Right lobe of liver (tissue), 4 donors: ENCODE data around the gene CARMIL1.

ENCODE experiments used
- POLR2A ChIP-seq: fragments of 450-650 bp; IDR thresholded peaks from one replicate; pipeline ENCODE4 v1.6.1; 2017; ENCODE audit warnings: antibody characterized with exemption, mild to moderate bottlenecking
- TF ChIP-seq, protein P1 (sequence below), 4 donors: fragments of 200-600 bp in 3 of 4; fragments of 450-650 bp in 1 of 4; IDR thresholded peaks; one replicate each; pipeline versions ENCODE4 v1.5.1 to v1.8.0; 2016 to 2022; ENCODE audit warnings: antibody characterized with exemption in 4 of 4, mild to moderate bottlenecking in 2 of 4
- donor health status: DM: no; HTN: no; CAD: no.
- donor health status: DM: no; HTN: no; CAD: no.
- donor health status: DM: no; HTN: yes; CAD: no.

DNA sequence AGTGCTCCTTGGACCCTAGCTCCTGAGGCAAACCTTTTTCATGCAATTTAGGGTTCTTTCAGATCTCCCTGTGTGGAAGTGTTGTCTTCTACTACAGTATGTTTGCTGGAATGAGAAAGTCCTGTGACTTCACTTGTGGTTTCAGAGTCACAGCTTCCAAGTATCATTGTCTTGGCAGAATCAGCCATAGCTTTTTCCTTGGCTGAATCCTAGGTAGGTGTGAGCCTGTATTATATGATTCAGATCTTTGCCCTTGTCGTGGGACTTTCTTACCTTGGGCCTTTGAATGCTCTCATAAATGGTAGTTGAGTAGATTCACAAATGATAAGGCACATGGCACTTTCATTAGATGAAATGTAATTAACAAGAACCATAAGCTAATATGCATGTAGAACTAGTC lies 16.5 kb downstream of the CARMIL1 start:
- TF ChIP-seq, protein P1, sequence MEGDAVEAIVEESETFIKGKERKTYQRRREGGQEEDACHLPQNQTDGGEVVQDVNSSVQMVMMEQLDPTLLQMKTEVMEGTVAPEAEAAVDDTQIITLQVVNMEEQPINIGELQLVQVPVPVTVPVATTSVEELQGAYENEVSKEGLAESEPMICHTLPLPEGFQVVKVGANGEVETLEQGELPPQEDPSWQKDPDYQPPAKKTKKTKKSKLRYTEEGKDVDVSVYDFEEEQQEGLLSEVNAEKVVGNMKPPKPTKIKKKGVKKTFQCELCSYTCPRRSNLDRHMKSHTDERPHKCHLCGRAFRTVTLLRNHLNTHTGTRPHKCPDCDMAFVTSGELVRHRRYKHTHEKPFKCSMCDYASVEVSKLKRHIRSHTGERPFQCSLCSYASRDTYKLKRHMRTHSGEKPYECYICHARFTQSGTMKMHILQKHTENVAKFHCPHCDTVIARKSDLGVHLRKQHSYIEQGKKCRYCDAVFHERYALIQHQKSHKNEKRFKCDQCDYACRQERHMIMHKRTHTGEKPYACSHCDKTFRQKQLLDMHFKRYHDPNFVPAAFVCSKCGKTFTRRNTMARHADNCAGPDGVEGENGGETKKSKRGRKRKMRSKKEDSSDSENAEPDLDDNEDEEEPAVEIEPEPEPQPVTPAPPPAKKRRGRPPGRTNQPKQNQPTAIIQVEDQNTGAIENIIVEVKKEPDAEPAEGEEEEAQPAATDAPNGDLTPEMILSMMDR (IDR thresholded peaks at IDR 0.05) = no peak
- no peak for TF ChIP-seq POLR2A
